ENCODE results near the gene SOD3. TPM values are rescaled to one million over a fixed set of nuclear protein-coding genes. Genes with fewer than 3 reads are reported as not detected.

The SOD3 gene
- total RNA-seq, 6 experiments from 2014 or later, result 13.9 to 18.5 (median 16.9) TPM

- Mint-ChIP-seq H3K27me3 (ENCODE audit: insufficient read depth) (no peaks in the 10 kb centered on the region), H3K27ac (no peak overlapping the region), H3K4me1 (ENCODE audit: low read depth) (peaks cover 6% of the 10 kb centered on the region; the same call in 1 of the 2 replicates), H3K4me3 (no peak overlapping the region), H3K9me3 (no peaks in the 10 kb centered on the region), H3K36me3 (ENCODE audit: low read depth) (no peaks in the 10 kb centered on the region; the same call in 1 of the 2 replicates)
- no peak for TF ChIP-seq CTCF (IDR thresholded peaks at IDR 0.05)
- no peak for DNase-seq
These were observed 41.4 kb downstream of the SOD3 start for GRCh38 chr4:24836661-24837242.

GRCh38 chr4:24837336-24837735 is 42.0 kb downstream of the SOD3 start:
- TF ChIP-seq CTCF (IDR thresholded peaks at IDR 0.05), result no peak

GRCh38 chr4:24837781-24838180 is 42.4 kb downstream of the SOD3 start:
- TF ChIP-seq CTCF (IDR thresholded peaks at IDR 0.05), result no peak
- H3K36me3 Mint-ChIP-seq (ENCODE audit: low read depth), result no peaks in the 10 kb centered on the region; the same call in 1 of the 2 replicates
- H3K9me3 Mint-ChIP-seq, result no peaks in the 10 kb centered on the region
- H3K4me1 Mint-ChIP-seq (ENCODE audit: low read depth), result peaks cover 6% of the 10 kb centered on the region; the same call in 1 of the 2 replicates
- H3K27ac Mint-ChIP-seq, result no peak overlapping the region
- DNase-seq, result no peak
- no peaks in the 10 kb centered on the region for H3K27me3 Mint-ChIP-seq (ENCODE audit: insufficient read depth)
- H3K4me3 Mint-ChIP-seq, result no peak overlapping the region

More at GRCh38 chr4:24837336-24837735, 42.0 kb downstream of the SOD3 start:
- no peaks in the 10 kb centered on the region; the same call in 1 of the 2 replicates for H3K36me3 Mint-ChIP-seq (ENCODE audit: low read depth)
- peaks cover 6% of the 10 kb centered on the region; the same call in 1 of the 2 replicates for H3K4me1 Mint-ChIP-seq (ENCODE audit: low read depth)
- H3K4me3 Mint-ChIP-seq, result no peak overlapping the region
- DNase-seq, result no peak
- H3K27me3 Mint-ChIP-seq (ENCODE audit: insufficient read depth), result no peaks in the 10 kb centered on the region
- no peaks in the 10 kb centered on the region for H3K9me3 Mint-ChIP-seq
- H3K27ac Mint-ChIP-seq, result no peak overlapping the region

- no peak overlapping the region for H3K27ac Mint-ChIP-seq
- no peaks in the 10 kb centered on the region for H3K9me3 Mint-ChIP-seq
- no peak for DNase-seq
- H3K27me3 Mint-ChIP-seq (ENCODE audit: insufficient read depth), result no peaks in the 10 kb centered on the region; the same call in 1 of the 2 replicates
- no peak for TF ChIP-seq CTCF (IDR thresholded peaks at IDR 0.05)
- H3K4me1 Mint-ChIP-seq (ENCODE audit: low read depth), result peaks cover 6% of the 10 kb centered on the region; the same call in 1 of the 2 replicates
- no peak overlapping the region for H3K4me3 Mint-ChIP-seq
- no peaks in the 10 kb centered on the region; the same call in 1 of the 2 replicates for H3K36me3 Mint-ChIP-seq (ENCODE audit: low read depth)
These were observed 45.0 kb downstream of the SOD3 start for GRCh38 chr4:24840362-24840761.

GRCh38 chr4:24840826-24841543 is 45.6 kb downstream of the SOD3 start:
- Mint-ChIP-seq H3K36me3 (ENCODE audit: low read depth) (no peaks in the 10 kb centered on the region; the same call in 1 of the 2 replicates), H3K4me3 (no peak overlapping the region), H3K4me1 (ENCODE audit: low read depth) (peaks cover 6% of the 10 kb centered on the region; the same call in 1 of the 2 replicates), H3K27me3 (ENCODE audit: insufficient read depth) (no peaks in the 10 kb centered on the region; the same call in 1 of the 2 replicates), H3K9me3 (no peaks in the 10 kb centered on the region), H3K27ac (no peak overlapping the region)
- no peak for DNase-seq
- no peak for TF ChIP-seq CTCF (IDR thresholded peaks at IDR 0.05)

All from HFFc6 (cell line).